Liver (tissue), 9 donors: ENCODE measurements around the gene GALNT6. TPM values are rescaled to one million over a fixed set of nuclear protein-coding genes. Genes with fewer than 3 reads are reported as not detected.

Experiments used
- DNase-seq: peaks from one replicate; pipeline ENCODE4 v3.0.0-alpha.2; 2017; ENCODE audit warnings: low spot score
- H3K27ac ChIP-seq, 2 donors: one replicate each; pipeline ENCODE4 v1.7.0; 2013; ENCODE audit warnings: inconsistent platforms in 2 of 2, low read length in 2 of 2, control low read depth in 1 of 2, low read depth in 1 of 2, mild to moderate bottlenecking in 1 of 2
- H3K27me3 ChIP-seq, 4 donors: one replicate each; pipeline versions ENCODE4 v1.6.1 to v1.7.0; 2013; ENCODE audit warnings: low read length in 3 of 4, inconsistent platforms in 1 of 4, mild to moderate bottlenecking in 1 of 4, moderate library complexity in 1 of 4; ENCODE audit not compliant: control insufficient read depth in 4 of 4, insufficient read depth in 4 of 4
- H3K36me3 ChIP-seq, 4 donors: one replicate each; pipeline versions ENCODE4 v1.6.1 to v1.7.0; 2013; ENCODE audit warnings: low read length in 3 of 4, mild to moderate bottlenecking in 3 of 4, low read depth in 1 of 4, moderate library complexity in 1 of 4; ENCODE audit not compliant: control insufficient read depth in 4 of 4, insufficient read depth in 3 of 4
- H3K4me1 ChIP-seq, 4 donors: one replicate each; pipeline versions ENCODE4 v1.6.1 to v1.7.0; 2013; ENCODE audit warnings: low read length in 3 of 4, mild to moderate bottlenecking in 3 of 4, moderate library complexity in 1 of 4; ENCODE audit not compliant: control insufficient read depth in 4 of 4, insufficient read depth in 4 of 4
- H3K4me3 ChIP-seq, 3 donors: one replicate each; pipeline versions ENCODE4 v1.6.1 to v1.7.0; 2013; ENCODE audit warnings: low read length in 3 of 3, control low read depth in 1 of 3, low read depth in 1 of 3, mild to moderate bottlenecking in 1 of 3
- H3K9ac ChIP-seq, 2 donors: one replicate each; pipeline ENCODE4 v1.7.0; 2013; ENCODE audit warnings: low read length in 2 of 2, mild to moderate bottlenecking in 2 of 2, moderate library complexity in 2 of 2, control low read depth in 1 of 2, low read depth in 1 of 2
- H3K9me3 ChIP-seq, 4 donors: one replicate each; pipeline versions ENCODE4 v1.6.1 to v1.7.0; 2013; ENCODE audit warnings: low read length in 3 of 4; ENCODE audit not compliant: control insufficient read depth in 4 of 4
- ATF3 ChIP-seq: IDR thresholded peaks from 2 replicates; pipeline ENCODE4 v1.6.1; 2016; ENCODE audit warnings: antibody characterized with exemption
- EGR1 ChIP-seq, 2 donors: IDR thresholded peaks; 2 replicates each; pipeline ENCODE4 v1.6.1; 2016 to 2018; ENCODE audit warnings: antibody characterized with exemption in 2 of 2, low read depth in 2 of 2
- FOXA1 ChIP-seq: IDR thresholded peaks from 2 replicates; pipeline ENCODE4 v1.6.1; 2016; ENCODE audit warnings: antibody characterized with exemption
- FOXA2 ChIP-seq: IDR thresholded peaks from 2 replicates; pipeline ENCODE4 v1.6.1; 2016; ENCODE audit warnings: antibody characterized with exemption
- GABPA ChIP-seq, 2 donors: IDR thresholded peaks in 1 of 2; conservative IDR thresholded peaks in 1 of 2; 2 replicates each; pipeline ENCODE4 v1.6.1; 2016; ENCODE audit warnings: antibody characterized with exemption in 2 of 2, mild to moderate bottlenecking in 1 of 2, moderate library complexity in 1 of 2
- HNF4A ChIP-seq, 2 donors: conservative IDR thresholded peaks; 2 replicates each; pipeline ENCODE4 v1.6.1; 2016; ENCODE audit warnings: antibody characterized with exemption in 2 of 2, mild to moderate bottlenecking in 2 of 2
- HNF4G ChIP-seq: IDR thresholded peaks from 2 replicates; pipeline ENCODE4 v1.6.1; 2016; ENCODE audit warnings: antibody characterized with exemption
- JUND ChIP-seq, 2 donors: IDR thresholded peaks; 2 replicates each; pipeline ENCODE4 v1.6.1; 2016; ENCODE audit warnings: antibody characterized with exemption in 2 of 2
- MAX ChIP-seq: IDR thresholded peaks from 2 replicates; pipeline ENCODE4 v1.6.1; 2016; ENCODE audit warnings: antibody characterized with exemption
- NR2F2 ChIP-seq: IDR thresholded peaks from 2 replicates; pipeline ENCODE4 v1.6.1; 2016; ENCODE audit warnings: antibody characterized with exemption
- RAD21 ChIP-seq, 2 donors: IDR thresholded peaks; 2 replicates each; pipeline ENCODE4 v1.6.1; 2016; ENCODE audit warnings: antibody characterized with exemption in 2 of 2, mild to moderate bottlenecking in 2 of 2
- REST ChIP-seq: IDR thresholded peaks from 2 replicates; pipeline ENCODE4 v1.6.1; 2016; ENCODE audit warnings: antibody characterized with exemption, mild to moderate bottlenecking
- RXRA ChIP-seq, 2 donors: IDR thresholded peaks; 2 replicates each; pipeline ENCODE4 v1.6.1; 2017 to 2018; ENCODE audit warnings: antibody characterized with exemption in 2 of 2, mild to moderate bottlenecking in 1 of 2
- SP1 ChIP-seq: IDR thresholded peaks from 2 replicates; pipeline ENCODE4 v1.6.1; 2018; ENCODE audit warnings: antibody characterized with exemption, mild to moderate bottlenecking
- TAF1 ChIP-seq: conservative IDR thresholded peaks from 2 replicates; pipeline ENCODE4 v1.6.1; 2016; ENCODE audit warnings: antibody characterized with exemption, mild to moderate bottlenecking
- YY1 ChIP-seq: IDR thresholded peaks from 2 replicates; pipeline ENCODE4 v1.6.1; 2016; ENCODE audit warnings: antibody characterized with exemption, mild to moderate bottlenecking
- WGBS: extraction: QIAGEN DNeasy Blood & Tissue Kit; methylation state at CpG from one replicate; pipeline ENCODE4 v1.1.7; 2013; 5-methylcytosine and 5-hydroxymethylcytosine counted together
- polyA plus RNA-seq, 2 donors: library from polyadenylated mRNA; stranded (reverse) in 1 of 2; unstranded in 1 of 2; fragments of 200-250 nt in 1 of 2; fragments of >200 nt in 1 of 2; fragmentation: Nextera tagmentation in 1 of 2; extraction: Ambion mirVana in 1 of 2; gene quantifications; one replicate each; pipeline versions ENCODE4 v1.2.1 to v1.2.3, GENCODE V29; 2013 to 2015
- total RNA-seq, 2 donors: library from RNA; depleted of rRNA; stranded (reverse); fragments of >200 nt; gene quantifications; one replicate each; pipeline ENCODE4 v1.2.3, GENCODE V29; 2014
- TF ChIP-seq, protein P1 (sequence below): IDR thresholded peaks from 2 replicates; pipeline ENCODE4 v1.6.1; 2016; ENCODE audit warnings: antibody characterized with exemption
- TF ChIP-seq, protein P2 (sequence below): fragments of 150-350 bp; IDR thresholded peaks from 2 replicates; pipeline ENCODE4 v1.5.1; 2017; ENCODE audit warnings: improper control_type of control experiment, low read depth, low read length; ENCODE audit not compliant: missing input control
- donor health status: healthy.
- donor health status: healthy.
- donor health status: healthy.
- donor health status: healthy.
- donor health status: healthy.

GALNT6 gene
- total and polyA plus RNA-seq, 4 donors: 0.40 to 24.1 (median 1.2) TPM

- H3K36me3 ChIP-seq: no peaks in the 10 kb centered on the region
- no peak for DNase-seq
- TF ChIP-seq NR2F2 (no peak), RXRA (IDR thresholded peaks at IDR 0.05) (no peak), FOXA1 (no peak), YY1 (no peak), RAD21 (IDR thresholded peaks at IDR 0.05) (no peak), TAF1 (no peak), FOXA2 (no peak), MAX (no peak), SP1 (no peak), HNF4G (no peak), REST (no peak), HNF4A (conservative IDR thresholded peaks at IDR 0.05) (no peak), ATF3 (no peak), EGR1 (IDR thresholded peaks at IDR 0.05; ENCODE audit: low read depth in 2 of 2) (no peak), GABPA (IDR thresholded peaks at IDR 0.05 in 1 of 2, conservative IDR thresholded peaks at IDR 0.05 in 1 of 2) (no peak), JUND (IDR thresholded peaks at IDR 0.05) (no peak)
- TF ChIP-seq, protein P1, sequence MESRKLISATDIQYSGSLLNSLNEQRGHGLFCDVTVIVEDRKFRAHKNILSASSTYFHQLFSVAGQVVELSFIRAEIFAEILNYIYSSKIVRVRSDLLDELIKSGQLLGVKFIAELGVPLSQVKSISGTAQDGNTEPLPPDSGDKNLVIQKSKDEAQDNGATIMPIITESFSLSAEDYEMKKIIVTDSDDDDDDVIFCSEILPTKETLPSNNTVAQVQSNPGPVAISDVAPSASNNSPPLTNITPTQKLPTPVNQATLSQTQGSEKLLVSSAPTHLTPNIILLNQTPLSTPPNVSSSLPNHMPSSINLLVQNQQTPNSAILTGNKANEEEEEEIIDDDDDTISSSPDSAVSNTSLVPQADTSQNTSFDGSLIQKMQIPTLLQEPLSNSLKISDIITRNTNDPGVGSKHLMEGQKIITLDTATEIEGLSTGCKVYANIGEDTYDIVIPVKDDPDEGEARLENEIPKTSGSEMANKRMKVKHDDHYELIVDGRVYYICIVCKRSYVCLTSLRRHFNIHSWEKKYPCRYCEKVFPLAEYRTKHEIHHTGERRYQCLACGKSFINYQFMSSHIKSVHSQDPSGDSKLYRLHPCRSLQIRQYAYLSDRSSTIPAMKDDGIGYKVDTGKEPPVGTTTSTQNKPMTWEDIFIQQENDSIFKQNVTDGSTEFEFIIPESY: no peak
- TF ChIP-seq, protein P2, sequence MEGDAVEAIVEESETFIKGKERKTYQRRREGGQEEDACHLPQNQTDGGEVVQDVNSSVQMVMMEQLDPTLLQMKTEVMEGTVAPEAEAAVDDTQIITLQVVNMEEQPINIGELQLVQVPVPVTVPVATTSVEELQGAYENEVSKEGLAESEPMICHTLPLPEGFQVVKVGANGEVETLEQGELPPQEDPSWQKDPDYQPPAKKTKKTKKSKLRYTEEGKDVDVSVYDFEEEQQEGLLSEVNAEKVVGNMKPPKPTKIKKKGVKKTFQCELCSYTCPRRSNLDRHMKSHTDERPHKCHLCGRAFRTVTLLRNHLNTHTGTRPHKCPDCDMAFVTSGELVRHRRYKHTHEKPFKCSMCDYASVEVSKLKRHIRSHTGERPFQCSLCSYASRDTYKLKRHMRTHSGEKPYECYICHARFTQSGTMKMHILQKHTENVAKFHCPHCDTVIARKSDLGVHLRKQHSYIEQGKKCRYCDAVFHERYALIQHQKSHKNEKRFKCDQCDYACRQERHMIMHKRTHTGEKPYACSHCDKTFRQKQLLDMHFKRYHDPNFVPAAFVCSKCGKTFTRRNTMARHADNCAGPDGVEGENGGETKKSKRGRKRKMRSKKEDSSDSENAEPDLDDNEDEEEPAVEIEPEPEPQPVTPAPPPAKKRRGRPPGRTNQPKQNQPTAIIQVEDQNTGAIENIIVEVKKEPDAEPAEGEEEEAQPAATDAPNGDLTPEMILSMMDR: no peak
- no peaks in the 10 kb centered on the region for H3K9me3 ChIP-seq
- no peak overlapping the region for H3K4me3 ChIP-seq
- peaks cover 0 to under 1% (median 0%) of the 10 kb centered on the region in 4 donors for H3K4me1 ChIP-seq
- no peak overlapping the region for H3K27ac ChIP-seq
- H3K27me3 ChIP-seq: no peaks in the 10 kb centered on the region
- H3K9ac ChIP-seq: no peak overlapping the region
- WGBS: 91% methylated on average over 2 of the region's 2 CpGs
These were observed 55.3 kb downstream of the GALNT6 start for GRCh38 chr12:51335931-51336330.
